Measurements from ENCODE around the gene OPRL1.

OPRL1 gene

DNA sequence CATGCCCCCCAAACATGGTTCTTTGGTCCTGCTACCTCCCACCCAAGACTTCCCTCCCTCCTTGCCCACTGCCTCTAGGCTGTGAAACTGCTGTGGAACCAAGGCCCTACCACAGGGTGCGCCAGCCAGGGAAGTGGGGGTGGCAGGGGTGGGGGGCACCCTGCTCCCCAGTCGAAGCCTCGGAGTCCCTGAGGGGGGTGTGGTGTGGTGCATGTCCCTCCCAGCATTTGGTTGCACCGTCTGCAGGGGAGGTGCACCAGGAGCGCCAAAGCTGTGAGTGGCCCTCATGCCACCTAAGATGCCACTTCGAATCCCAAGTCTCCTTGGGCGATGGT is 2.4 kb upstream of the OPRL1 start:
- H4K91ac ChIP-seq (ENCODE audit: low read depth, low read length), result no peak overlapping the region
- H3K9ac ChIP-seq (ENCODE audit: low read length), result no peak overlapping the region
- peaks cover 17 to 22% of the 10 kb centered on the region in 2 experiments for H3K36me3 ChIP-seq (ENCODE audit: control insufficient read depth in 1 of 2, insufficient read depth in 2 of 2, low read length in 2 of 2)
- no CpG with 5 or more reads among the region's 7 CpGs for WGBS (ENCODE audit: extremely low coverage, insufficient coverage, insufficient read length)
- H3K4me2 ChIP-seq (ENCODE audit: low read length), result no peak overlapping the region
- DNase-seq, result no peak
- H3K27me3 ChIP-seq (ENCODE audit: insufficient read depth, low read length), result peaks cover 4% of the 10 kb centered on the region
- no peak overlapping the region for H3K23ac ChIP-seq (ENCODE audit: low read length)
- H4K12ac ChIP-seq (ENCODE audit: low read depth, low read length), result no peak overlapping the region
- H2BK5ac ChIP-seq (ENCODE audit: low read depth, low read length, poor library complexity), result no peak overlapping the region
- no peak overlapping the region for H2AK5ac ChIP-seq (ENCODE audit: low read length)
- no peak overlapping the region for H3K4me3 ChIP-seq (ENCODE audit: low read depth, low read length)
- no peak overlapping the region for H3K18ac ChIP-seq (ENCODE audit: low read length)
- peaks cover 11% of the 10 kb centered on the region for H3K79me1 ChIP-seq (ENCODE audit: low read length)
- H3K4ac ChIP-seq (ENCODE audit: low read depth, low read length), result no peak overlapping the region
- no peak overlapping the region for H3K14ac ChIP-seq (ENCODE audit: low read length)
- H3K79me2 ChIP-seq (ENCODE audit: control insufficient read depth, insufficient read depth, low read length, poor library complexity), result peaks cover 10% of the 10 kb centered on the region
- no peak overlapping the region for H2BK12ac ChIP-seq (ENCODE audit: low read length)
- no peaks in the 10 kb centered on the region for H3K9me3 ChIP-seq (ENCODE audit: insufficient read depth, low read depth, low read length)
- H4K8ac ChIP-seq (ENCODE audit: low read depth, low read length), result no peak overlapping the region
- no peak overlapping the region for H2BK120ac ChIP-seq (ENCODE audit: insufficient read depth, low read length, poor library complexity)
- no peak overlapping the region for H2AFZ ChIP-seq (ENCODE audit: insufficient read depth, low read length, poor library complexity)
- no peak overlapping the region for H3K27ac ChIP-seq (ENCODE audit: low read depth, low read length)
- peaks cover 4 to 16% of the 10 kb centered on the region in 2 experiments for H3K4me1 ChIP-seq (ENCODE audit: control insufficient read depth in 1 of 2, insufficient read depth in 2 of 2, low read length in 2 of 2)

DNA sequence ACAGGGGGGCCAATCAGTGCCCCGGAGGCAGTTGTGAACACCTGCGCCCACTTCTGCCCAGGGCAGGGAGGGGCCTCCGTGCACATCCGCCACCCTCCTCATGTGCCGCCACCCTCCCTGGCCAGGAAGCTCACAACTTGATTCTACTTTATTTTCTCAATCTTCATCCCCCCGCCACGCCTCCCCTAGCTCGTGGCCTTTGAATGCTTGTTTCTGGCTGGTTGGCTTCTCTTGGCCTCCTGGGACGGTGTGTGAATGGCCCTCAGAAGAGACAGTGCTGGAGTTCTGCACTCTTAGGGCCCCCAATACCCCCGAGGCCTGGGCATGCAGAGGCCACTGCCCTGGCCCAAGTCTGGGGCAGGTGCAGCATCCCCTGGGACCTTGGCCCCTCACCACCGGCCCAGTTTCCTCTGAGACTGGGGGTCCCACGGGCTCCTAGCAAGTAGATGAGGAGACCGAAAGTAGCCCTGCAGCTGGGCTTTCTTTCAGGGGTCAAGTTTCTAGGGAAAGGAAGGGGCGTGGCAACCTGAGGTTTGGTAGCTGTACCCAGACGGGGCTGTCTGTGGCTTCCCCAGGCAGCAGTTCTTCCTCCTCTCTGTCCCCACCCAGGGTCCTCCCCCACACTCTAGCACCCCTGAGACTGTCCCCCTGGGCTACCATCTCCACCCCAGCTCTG is 1.9 kb upstream of the OPRL1 start:
- no peak overlapping the region for H4K91ac ChIP-seq (ENCODE audit: low read depth, low read length)
- H3K36me3 ChIP-seq (ENCODE audit: control insufficient read depth in 1 of 2, insufficient read depth in 2 of 2, low read length in 2 of 2), result peaks cover 14 to 20% of the 10 kb centered on the region in 2 experiments
- no peak overlapping the region for H3K18ac ChIP-seq (ENCODE audit: low read length)
- no peak overlapping the region for H3K4me2 ChIP-seq (ENCODE audit: low read length)
- H3K4me1 ChIP-seq (ENCODE audit: control insufficient read depth in 1 of 2, insufficient read depth in 2 of 2, low read length in 2 of 2), result peaks cover 4 to 19% of the 10 kb centered on the region in 2 experiments
- no peak overlapping the region for H2AK5ac ChIP-seq (ENCODE audit: low read length)
- no peak overlapping the region for H2BK12ac ChIP-seq (ENCODE audit: low read length)
- H3K79me2 ChIP-seq (ENCODE audit: control insufficient read depth, insufficient read depth, low read length, poor library complexity), result peaks cover 10% of the 10 kb centered on the region
- no peak overlapping the region for H2BK120ac ChIP-seq (ENCODE audit: insufficient read depth, low read length, poor library complexity)
- H4K12ac ChIP-seq (ENCODE audit: low read depth, low read length), result no peak overlapping the region
- H3K27me3 ChIP-seq (ENCODE audit: insufficient read depth, low read length), result peaks cover 5% of the 10 kb centered on the region
- H3K14ac ChIP-seq (ENCODE audit: low read length), result no peak overlapping the region
- H3K9me3 ChIP-seq (ENCODE audit: insufficient read depth, low read depth, low read length), result no peaks in the 10 kb centered on the region
- H2BK5ac ChIP-seq (ENCODE audit: low read depth, low read length, poor library complexity), result no peak overlapping the region
- no peak overlapping the region for H3K27ac ChIP-seq (ENCODE audit: low read depth, low read length)
- H3K23ac ChIP-seq (ENCODE audit: low read length), result no peak overlapping the region
- no CpG with 5 or more reads among the region's 15 CpGs for WGBS (ENCODE audit: extremely low coverage, insufficient coverage, insufficient read length)
- H3K4ac ChIP-seq (ENCODE audit: low read depth, low read length), result no peak overlapping the region
- no peak overlapping the region for H3K4me3 ChIP-seq (ENCODE audit: low read depth, low read length)
- no peak for DNase-seq
- H4K8ac ChIP-seq (ENCODE audit: low read depth, low read length), result no peak overlapping the region
- no peak overlapping the region for H2AFZ ChIP-seq (ENCODE audit: insufficient read depth, low read length, poor library complexity)
- no peak overlapping the region for H3K9ac ChIP-seq (ENCODE audit: low read length)
- peaks cover 11% of the 10 kb centered on the region for H3K79me1 ChIP-seq (ENCODE audit: low read length)

DNA sequence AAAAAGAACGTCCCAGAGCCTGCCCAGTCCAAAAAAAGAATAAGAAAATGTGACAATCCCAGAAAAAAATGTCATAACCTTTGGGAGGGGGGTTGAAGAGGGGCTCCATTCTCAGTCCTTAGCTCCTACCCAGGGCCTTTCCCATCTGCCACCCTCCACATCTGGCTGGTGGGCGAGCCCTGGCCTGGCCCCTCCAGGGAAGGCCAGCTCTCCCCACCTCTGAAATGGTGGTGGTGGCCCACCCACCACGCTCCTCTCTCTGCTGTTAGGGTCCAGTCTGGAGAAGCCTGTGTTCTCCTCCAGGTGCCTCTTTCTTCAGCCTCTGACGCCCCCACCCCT is 979 bp upstream of the OPRL1 start:
- H3K79me2 ChIP-seq (ENCODE audit: control insufficient read depth, insufficient read depth, low read length, poor library complexity), result peaks cover 10% of the 10 kb centered on the region
- peak overlapping the region; percentile 4 for H3K9ac ChIP-seq (ENCODE audit: low read length)
- H3K4me1 ChIP-seq (ENCODE audit: control insufficient read depth in 1 of 2, insufficient read depth in 2 of 2, low read length in 2 of 2), result peaks cover 11 to 23% of the 10 kb centered on the region in 2 experiments
- H3K18ac ChIP-seq (ENCODE audit: low read length), result peak overlapping the region; percentile 55
- peak overlapping the region; percentile 71 for H3K4me3 ChIP-seq (ENCODE audit: low read depth, low read length)
- H3K23ac ChIP-seq (ENCODE audit: low read length), result no peak overlapping the region
- no peak for DNase-seq
- H3K27ac ChIP-seq (ENCODE audit: low read depth, low read length), result no peak overlapping the region
- peak overlapping the region; percentile 80 for H4K8ac ChIP-seq (ENCODE audit: low read depth, low read length)
- no peak overlapping the region for H2BK5ac ChIP-seq (ENCODE audit: low read depth, low read length, poor library complexity)
- H3K4ac ChIP-seq (ENCODE audit: low read depth, low read length), result peak overlapping the region; percentile 19
- H4K12ac ChIP-seq (ENCODE audit: low read depth, low read length), result peak overlapping the region; percentile 76
- peak overlapping the region; percentile 71 for H3K4me2 ChIP-seq (ENCODE audit: low read length)
- H2BK12ac ChIP-seq (ENCODE audit: low read length), result no peak overlapping the region
- no peak overlapping the region for H2AFZ ChIP-seq (ENCODE audit: insufficient read depth, low read length, poor library complexity)
- H4K91ac ChIP-seq (ENCODE audit: low read depth, low read length), result peak overlapping the region; percentile 90
- peaks cover 9 to 12% of the 10 kb centered on the region in 2 experiments for H3K36me3 ChIP-seq (ENCODE audit: control insufficient read depth in 1 of 2, insufficient read depth in 2 of 2, low read length in 2 of 2)
- peak overlapping the region; percentile 45 for H2AK5ac ChIP-seq (ENCODE audit: low read length)
- whole genome bisulfite sequencing (ENCODE audit: extremely low coverage, insufficient coverage, insufficient read length), result no CpG with 5 or more reads among the region's 4 CpGs
- peaks cover 10% of the 10 kb centered on the region for H3K27me3 ChIP-seq (ENCODE audit: insufficient read depth, low read length)
- H3K9me3 ChIP-seq (ENCODE audit: insufficient read depth, low read depth, low read length), result no peaks in the 10 kb centered on the region
- peak overlapping the region; percentile 76 for H3K14ac ChIP-seq (ENCODE audit: low read length)
- H2BK120ac ChIP-seq (ENCODE audit: insufficient read depth, low read length, poor library complexity), result no peak overlapping the region
- peaks cover 11% of the 10 kb centered on the region for H3K79me1 ChIP-seq (ENCODE audit: low read length)

DNA sequence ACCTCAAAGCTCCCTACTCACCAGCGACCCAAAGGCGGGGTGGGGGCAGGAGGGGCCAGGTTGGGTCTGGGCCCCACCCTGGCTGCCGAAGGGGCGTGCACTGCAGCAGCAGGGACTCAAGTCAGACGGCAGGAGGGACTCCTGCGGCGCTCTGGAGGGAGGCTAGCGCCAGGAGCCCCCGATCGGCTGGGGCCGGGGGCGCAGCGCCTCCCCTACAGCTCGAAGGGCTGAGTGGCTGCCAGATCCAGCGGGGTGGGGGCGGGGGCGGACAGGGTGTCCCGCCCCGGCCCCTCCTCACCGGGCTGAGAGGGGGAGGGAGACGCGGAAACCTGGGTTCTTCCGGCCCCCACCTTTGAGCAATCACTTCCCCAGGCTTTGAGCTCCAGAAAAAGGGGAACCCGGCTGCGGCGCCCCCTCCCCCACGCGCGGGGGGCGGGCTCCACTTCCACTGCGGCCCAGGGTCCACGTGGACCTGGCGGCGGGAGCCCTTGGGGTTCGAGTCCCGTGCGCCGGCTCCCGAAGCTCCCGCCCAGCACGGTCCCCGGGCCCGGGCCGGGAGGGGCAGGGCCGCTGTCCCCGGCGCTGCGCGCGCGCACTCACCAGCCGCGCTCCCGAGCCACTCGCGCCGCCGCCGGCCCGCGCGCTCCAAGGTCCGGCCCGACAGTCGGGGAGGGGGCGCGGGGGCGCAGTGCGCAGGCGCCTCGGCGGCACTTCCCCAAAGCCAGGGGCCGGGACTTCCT is 439 bp upstream of the OPRL1 start, which contains the start of gene RGS19:
Gene RGS19 (minus strand): TSS at position 246 of the 740 bp plus-strand sequence. CDS start 2,632 bp downstream, outside the sequence.
- peak within 1 kb of the TSS; percentile 84 for H3K9ac ChIP-seq (ENCODE audit: low read length)
- H4K8ac ChIP-seq (ENCODE audit: low read depth, low read length), result peak within 1 kb of the TSS; percentile 97
- peak within 1 kb of the TSS; percentile 71 for H3K4me3 ChIP-seq (ENCODE audit: low read depth, low read length)
- H3K23ac ChIP-seq (ENCODE audit: low read length), result no peak within 1 kb of the TSS
- H3K4me1 ChIP-seq (ENCODE audit: control insufficient read depth in 1 of 2, insufficient read depth in 2 of 2, low read length in 2 of 2), result peaks cover 14 to 23% of the 10 kb centered on the region in 2 experiments
- H4K12ac ChIP-seq (ENCODE audit: low read depth, low read length), result peak within 1 kb of the TSS; percentile 96
- H3K27me3 ChIP-seq (ENCODE audit: insufficient read depth, low read length), result peaks cover 15% of the 10 kb centered on the region
- H2BK120ac ChIP-seq (ENCODE audit: insufficient read depth, low read length, poor library complexity), result peak within 1 kb of the TSS; percentile 83
- WGBS (ENCODE audit: extremely low coverage, insufficient coverage, insufficient read length), result no CpG with 5 or more reads among the region's 73 CpGs
- H3K4ac ChIP-seq (ENCODE audit: low read depth, low read length), result peak within 1 kb of the TSS; percentile 65
- H2BK12ac ChIP-seq (ENCODE audit: low read length), result peak within 1 kb of the TSS; percentile 47
- H3K4me2 ChIP-seq (ENCODE audit: low read length), result peak within 1 kb of the TSS; percentile 72
- H3K27ac ChIP-seq (ENCODE audit: low read depth, low read length), result no peak within 1 kb of the TSS
- DNase-seq, result peak in 1 of 2 donors; percentile 48
- peak within 1 kb of the TSS; percentile 91 for H3K14ac ChIP-seq (ENCODE audit: low read length)
- H2AFZ ChIP-seq (ENCODE audit: insufficient read depth, low read length, poor library complexity), result peak within 1 kb of the TSS; percentile 92
- peak within 1 kb of the TSS; percentile 49 for H2BK5ac ChIP-seq (ENCODE audit: low read depth, low read length, poor library complexity)
- H4K91ac ChIP-seq (ENCODE audit: low read depth, low read length), result peak within 1 kb of the TSS; percentile 94
- H3K79me1 ChIP-seq (ENCODE audit: low read length), result peaks cover 11% of the 10 kb centered on the region
- H2AK5ac ChIP-seq (ENCODE audit: low read length), result peak within 1 kb of the TSS; percentile 75
- H3K79me2 ChIP-seq (ENCODE audit: control insufficient read depth, insufficient read depth, low read length, poor library complexity), result peaks cover 10% of the 10 kb centered on the region
- H3K18ac ChIP-seq (ENCODE audit: low read length), result peak within 1 kb of the TSS; percentile 84
- no peaks in the 10 kb centered on the region for H3K9me3 ChIP-seq (ENCODE audit: insufficient read depth, low read depth, low read length)
- H3K36me3 ChIP-seq (ENCODE audit: control insufficient read depth in 1 of 2, insufficient read depth in 2 of 2, low read length in 2 of 2), result peaks cover 4 to 7% of the 10 kb centered on the region in 2 experiments
